Central memory CD8-positive, alpha-beta T cell (primary cell): ENCODE measurements around the gene CTSV.
"Not testable (repeated sequence)": the region's sequence is repeated elsewhere in the genome, so short reads cannot be mapped to it uniquely, and the experiment has no call there.

ENCODE experiments used
- ATAC-seq: fragments of 150-1000 bp; cut with Tn5 transposase; replicated peaks from 2 replicates; pipeline ENCODE4 v1.10.0; 2022; ENCODE audit warnings: mild to moderate bottlenecking, moderate FRiP score, moderate number of reproducible peaks; ENCODE audit not compliant: poor library complexity, severe bottlenecking; ENCODE audit errors: extremely low read depth
- DNase-seq, 2 donors: peaks; one replicate each; pipeline ENCODE4 v3.0.0; 2021; ENCODE audit warnings: low spot score in 2 of 2
- H3K27ac Mint-ChIP-seq: one replicate; pipeline ENCODE4 v1.8.0; 2022; ENCODE audit warnings: low read depth, mild to moderate bottlenecking, moderate library complexity, mixed read lengths
- H3K27me3 Mint-ChIP-seq: one replicate; pipeline ENCODE4 v1.8.0; 2022; ENCODE audit warnings: mixed read lengths
- H3K36me3 Mint-ChIP-seq: one replicate; pipeline ENCODE4 v1.8.0; 2022; ENCODE audit warnings: mild to moderate bottlenecking, moderate library complexity, mixed read lengths; ENCODE audit not compliant: insufficient read depth
- H3K4me1 Mint-ChIP-seq: one replicate; pipeline ENCODE4 v1.8.0; 2022; ENCODE audit warnings: mixed read lengths
- H3K4me3 Mint-ChIP-seq: one replicate; pipeline ENCODE4 v1.8.0; 2022; ENCODE audit warnings: mild to moderate bottlenecking, moderate library complexity, mixed read lengths
- H3K9me3 Mint-ChIP-seq: one replicate; pipeline ENCODE4 v1.8.0; 2022; ENCODE audit warnings: mixed read lengths

Gene CTSV

GRCh38 chr9:96983496-96984122 is 55.3 kb downstream of the CTSV start:
- DNase-seq, ATAC-seq, H3K36me3 Mint-ChIP-seq, H3K27ac Mint-ChIP-seq, H3K9me3 Mint-ChIP-seq, H3K27me3 Mint-ChIP-seq, H3K4me3 Mint-ChIP-seq: not testable (repeated sequence)
- H3K4me1 Mint-ChIP-seq: peaks cover 24% of the 10 kb centered on the region
